Thyroid gland (tissue), 4 donors: Measurements from ENCODE around the gene PAX7.

Experiments used
- POLR2A ChIP-seq, 2 donors: fragments of 450-650 bp; IDR thresholded peaks; one replicate each; pipeline ENCODE4 v1.6.1; 2017; ENCODE audit warnings: antibody characterized with exemption in 2 of 2, mild to moderate bottlenecking in 2 of 2, moderate library complexity in 1 of 2
- TF ChIP-seq, protein P1 (sequence below), 6 experiments: fragments of 200-600 bp in 3 of 6; fragments of 450-650 bp in 3 of 6; sonication (generic) in 3 of 6; IDR thresholded peaks; one replicate each; pipeline ENCODE4 v1.5.1; 2016 to 2019; ENCODE audit warnings: antibody characterized with exemption in 6 of 6, mild to moderate bottlenecking in 2 of 6, inconsistent platforms in 1 of 6, moderate library complexity in 1 of 6

DNA sequence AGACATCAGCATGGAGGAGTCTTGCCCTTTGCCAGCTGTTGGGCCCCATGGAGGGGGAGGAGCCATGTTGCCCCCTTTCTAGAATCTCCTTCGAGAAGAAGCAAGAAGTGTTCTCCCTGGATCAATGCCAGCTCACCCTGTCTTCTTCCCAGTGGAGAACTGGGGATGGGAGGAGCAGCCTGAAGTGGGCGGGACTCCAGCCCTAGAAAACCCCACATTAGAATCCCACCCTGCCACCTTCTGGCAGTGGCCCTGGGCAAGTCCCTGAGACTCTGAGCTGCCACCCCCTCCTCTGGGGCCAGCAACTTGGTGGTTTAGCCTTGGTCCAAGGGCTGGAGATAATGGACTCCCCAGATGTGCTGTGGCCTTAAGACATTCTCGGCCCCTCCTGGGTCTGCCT, 51.7 kb downstream of the PAX7 start:
- TF ChIP-seq, protein P1, sequence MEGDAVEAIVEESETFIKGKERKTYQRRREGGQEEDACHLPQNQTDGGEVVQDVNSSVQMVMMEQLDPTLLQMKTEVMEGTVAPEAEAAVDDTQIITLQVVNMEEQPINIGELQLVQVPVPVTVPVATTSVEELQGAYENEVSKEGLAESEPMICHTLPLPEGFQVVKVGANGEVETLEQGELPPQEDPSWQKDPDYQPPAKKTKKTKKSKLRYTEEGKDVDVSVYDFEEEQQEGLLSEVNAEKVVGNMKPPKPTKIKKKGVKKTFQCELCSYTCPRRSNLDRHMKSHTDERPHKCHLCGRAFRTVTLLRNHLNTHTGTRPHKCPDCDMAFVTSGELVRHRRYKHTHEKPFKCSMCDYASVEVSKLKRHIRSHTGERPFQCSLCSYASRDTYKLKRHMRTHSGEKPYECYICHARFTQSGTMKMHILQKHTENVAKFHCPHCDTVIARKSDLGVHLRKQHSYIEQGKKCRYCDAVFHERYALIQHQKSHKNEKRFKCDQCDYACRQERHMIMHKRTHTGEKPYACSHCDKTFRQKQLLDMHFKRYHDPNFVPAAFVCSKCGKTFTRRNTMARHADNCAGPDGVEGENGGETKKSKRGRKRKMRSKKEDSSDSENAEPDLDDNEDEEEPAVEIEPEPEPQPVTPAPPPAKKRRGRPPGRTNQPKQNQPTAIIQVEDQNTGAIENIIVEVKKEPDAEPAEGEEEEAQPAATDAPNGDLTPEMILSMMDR (IDR thresholded peaks at IDR 0.05) = no peak
- no peak for TF ChIP-seq POLR2A (IDR thresholded peaks at IDR 0.05)
